Keratinocyte (primary cell): ENCODE measurements around the gene EPB41L4B. TPM values are rescaled to one million over a fixed set of nuclear protein-coding genes. Genes with fewer than 3 reads are reported as not detected.
A peak's percentile ranks its signal among the peaks of the same experiment; 100 is the strongest.

Experiments
- DNase-seq: peaks from one replicate; pipeline ENCODE4 v3.0.0-alpha.2; 2011; ENCODE audit warnings: low read depth, missing footprints, low spot score
- FAIRE-seq: peaks from 2 replicates; lab custom pipeline; 2011; peaks lifted over from hg19 to GRCh38; lab: Jason Lieb, UNC
- H2AFZ ChIP-seq: 2 replicates; pipeline ENCODE4 v1.6.0; 2012; ENCODE audit warnings: low read length, control low read depth, inconsistent platforms; ENCODE audit not compliant: control insufficient read depth
- H3K27ac ChIP-seq: 2 replicates; pipeline ENCODE4 v1.5.1; 2011; ENCODE audit warnings: low read length; ENCODE audit not compliant: control insufficient read depth, insufficient read depth
- H3K27me3 ChIP-seq: 3 replicates; pipeline ENCODE4 v1.6.0; 2011; ENCODE audit warnings: low read length; ENCODE audit not compliant: control insufficient read depth, insufficient read depth; ENCODE audit errors: extremely low read depth
- H3K36me3 ChIP-seq, 2 experiments: 2 replicates in 1 of 2; 3 replicates in 1 of 2; pipeline ENCODE4 v1.5.1; 2011; ENCODE audit warnings: low read length in 2 of 2, mild to moderate bottlenecking in 1 of 2; ENCODE audit not compliant: control insufficient read depth in 2 of 2, insufficient read depth in 2 of 2; ENCODE audit errors: extremely low read depth in 1 of 2
- H3K4me1 ChIP-seq: 3 replicates; pipeline ENCODE4 v1.5.1; 2011; ENCODE audit warnings: low read length; ENCODE audit not compliant: control insufficient read depth, insufficient read depth; ENCODE audit errors: extremely low read depth
- H3K4me2 ChIP-seq: 3 replicates; pipeline ENCODE4 v1.6.0; 2011; ENCODE audit warnings: low read depth, low read length; ENCODE audit not compliant: control insufficient read depth, insufficient read depth; ENCODE audit errors: extremely low read depth
- H3K4me3 ChIP-seq, 3 experiments: fragments of 200-600 bp in 1 of 3; sonication (generic) in 1 of 3; 2 replicates in 2 of 3; 3 replicates in 1 of 3; pipeline ENCODE4 v1.5.1; 2011 to 2016; ENCODE audit warnings: low read length in 3 of 3, mild to moderate bottlenecking in 3 of 3, control low read depth in 2 of 3, inconsistent platforms in 1 of 3, low read depth in 1 of 3, mixed read lengths in 1 of 3, mixed run types in 1 of 3, moderate library complexity in 1 of 3; ENCODE audit not compliant: control insufficient read depth in 2 of 3, insufficient read depth in 2 of 3; ENCODE audit errors: extremely low read depth in 1 of 3
- H3K79me2 ChIP-seq: 2 replicates; pipeline ENCODE4 v1.6.0; 2012; ENCODE audit warnings: low read length; ENCODE audit not compliant: control insufficient read depth, insufficient read depth
- H3K9ac ChIP-seq: 3 replicates; pipeline ENCODE4 v1.6.0; 2011; ENCODE audit warnings: low read length; ENCODE audit not compliant: control insufficient read depth, insufficient read depth; ENCODE audit errors: extremely low read depth
- H3K9me1 ChIP-seq: 3 replicates; pipeline ENCODE4 v1.6.0; 2011; ENCODE audit warnings: low read length; ENCODE audit not compliant: control insufficient read depth, insufficient read depth; ENCODE audit errors: extremely low read depth
- H3K9me3 ChIP-seq: 2 replicates; pipeline ENCODE4 v1.5.1; 2012; ENCODE audit warnings: low read depth, low read length; ENCODE audit not compliant: control insufficient read depth
- H4K20me1 ChIP-seq: 3 replicates; pipeline ENCODE4 v1.6.0; 2011; ENCODE audit warnings: low read length; ENCODE audit not compliant: control insufficient read depth, insufficient read depth; ENCODE audit errors: extremely low read depth
- CTCF ChIP-seq, 3 experiments: IDR thresholded peaks in 1 of 3; conservative IDR thresholded peaks in 1 of 3; optimal IDR thresholded peaks in 1 of 3; 2 replicates in 2 of 3; 3 replicates in 1 of 3; pipeline versions ENCODE3 to v1.5.1; 2011; ENCODE audit warnings: low read length in 3 of 3, mild to moderate bottlenecking in 3 of 3, moderate library complexity in 2 of 3, control low read depth in 1 of 3, inconsistent platforms in 1 of 3; ENCODE audit not compliant: insufficient read depth in 2 of 3; ENCODE audit errors: extremely low read depth in 1 of 3
- EZH2 ChIP-seq: IDR thresholded peaks from one replicate; pipeline ENCODE4 v1.6.1; 2012; ENCODE audit warnings: inconsistent platforms, mild to moderate bottlenecking, low read length, moderate library complexity
- dilution Hi-C: fragments of 300-500 bp; cut with MboI; formaldehyde crosslinking; loops from one replicate; pipeline ENCODE4 v1.7.0; 2020; ENCODE audit warnings: low sequenced_read_pairs; ENCODE audit not compliant: extremely low pct_ligation_motif_present
- polyA plus RNA-seq, 5 experiments: library from polyadenylated mRNA; depleted of rRNA in 3 of 5; stranded (reverse) in 3 of 5; stranded (forward) in 1 of 5; unstranded in 1 of 5; fragments of >200 nt; gene quantifications; 1 replicate in 1 of 5; 2 replicates in 3 of 5; 3 replicates in 1 of 5; pipeline versions ENCODE4 v1.2.1 to v1.2.3, GENCODE V29; 2011 to 2012; ENCODE audit warnings: missing spikeins in 2 of 5, low read depth in 1 of 5, low replicate concordance in 1 of 5

EPB41L4B gene
- polyA plus RNA-seq, 1 donor (not counting 4 experiments of a cell fraction or from before 2014, with no cell fraction given), result 13.7 TPM

GRCh38 chr9:109143881-109144562, 176.8 kb downstream of the EPB41L4B start:
- no peaks in the 10 kb centered on the region for H3K27me3 ChIP-seq
- no peak for DNase-seq

GRCh38 chr9:109141375-109141774, 179.5 kb downstream of the EPB41L4B start:
- H4K20me1 ChIP-seq, result no peaks in the 10 kb centered on the region
- no peak overlapping the region for H3K4me3 ChIP-seq
- no peaks in the 10 kb centered on the region for H3K9me1 ChIP-seq
- FAIRE-seq (no peak), DNase-seq (no peak)
- H3K79me2 ChIP-seq, result no peaks in the 10 kb centered on the region
- dilution Hi-C loops, result no loop called here
- H3K4me1 ChIP-seq, result peaks cover 10% of the 10 kb centered on the region
- H3K9me3 ChIP-seq, result no peaks in the 10 kb centered on the region
- H3K27me3 ChIP-seq, result no peaks in the 10 kb centered on the region
- no peak overlapping the region for H3K27ac ChIP-seq
- no peak for TF ChIP-seq CTCF (optimal IDR thresholded peaks at IDR 0.05 in 1 of 3, IDR thresholded peaks at IDR 0.05 in 1 of 3, conservative IDR thresholded peaks at IDR 0.05 in 1 of 3; ENCODE audit: extremely low read depth in 1 of 3, insufficient read depth in 2 of 3, low read length in 3 of 3)
- TF ChIP-seq EZH2, result no peak
- no peak overlapping the region for H3K9ac ChIP-seq
- H2AFZ ChIP-seq, result no peak overlapping the region
- H3K4me2 ChIP-seq, result no peak overlapping the region
- H3K36me3 ChIP-seq, result no peaks in the 10 kb centered on the region

More at GRCh38 chr9:109143881-109144562, 176.8 kb downstream of the EPB41L4B start:
- H3K9ac ChIP-seq, result no peak overlapping the region
- no peak overlapping the region for H3K27ac ChIP-seq
- no peaks in the 10 kb centered on the region for H3K9me1 ChIP-seq
- FAIRE-seq, result peak; percentile 57
- TF ChIP-seq CTCF (optimal IDR thresholded peaks at IDR 0.05 in 1 of 3, IDR thresholded peaks at IDR 0.05 in 1 of 3, conservative IDR thresholded peaks at IDR 0.05 in 1 of 3; ENCODE audit: extremely low read depth in 1 of 3, insufficient read depth in 2 of 3, low read length in 3 of 3) (peak; percentile 51 to 59 (median 54)), EZH2 (no peak)
- peaks cover 10% of the 10 kb centered on the region for H3K4me1 ChIP-seq
- no peak overlapping the region for H2AFZ ChIP-seq
- dilution Hi-C loops, result no loop called here
- H3K9me3 ChIP-seq, result no peaks in the 10 kb centered on the region
- no peaks in the 10 kb centered on the region for H4K20me1 ChIP-seq
- H3K4me3 ChIP-seq, result no peak overlapping the region
- no peaks in the 10 kb centered on the region for H3K79me2 ChIP-seq
- no peak overlapping the region for H3K4me2 ChIP-seq
- no peaks in the 10 kb centered on the region for H3K36me3 ChIP-seq
